HG03025 (cell line): Measurements from ENCODE around the gene RAB25.
"Not testable (repeated sequence)": the region's sequence is repeated elsewhere in the genome, so short reads cannot be mapped to it uniquely, and the experiment has no call there.

Experiments used
- ATAC-seq: cut with Tn5 transposase; IDR thresholded peaks from one replicate; pipeline ENCODE4 v1.9.1; 2021; ENCODE audit warnings: mild to moderate bottlenecking, moderate library complexity; ENCODE audit not compliant: unreplicated experiment, low FRiP score

The RAB25 gene

GRCh38 chr1:156114919-156115513 lies 54.1 kb downstream of the RAB25 start:
- no peak for ATAC-seq

DNA sequence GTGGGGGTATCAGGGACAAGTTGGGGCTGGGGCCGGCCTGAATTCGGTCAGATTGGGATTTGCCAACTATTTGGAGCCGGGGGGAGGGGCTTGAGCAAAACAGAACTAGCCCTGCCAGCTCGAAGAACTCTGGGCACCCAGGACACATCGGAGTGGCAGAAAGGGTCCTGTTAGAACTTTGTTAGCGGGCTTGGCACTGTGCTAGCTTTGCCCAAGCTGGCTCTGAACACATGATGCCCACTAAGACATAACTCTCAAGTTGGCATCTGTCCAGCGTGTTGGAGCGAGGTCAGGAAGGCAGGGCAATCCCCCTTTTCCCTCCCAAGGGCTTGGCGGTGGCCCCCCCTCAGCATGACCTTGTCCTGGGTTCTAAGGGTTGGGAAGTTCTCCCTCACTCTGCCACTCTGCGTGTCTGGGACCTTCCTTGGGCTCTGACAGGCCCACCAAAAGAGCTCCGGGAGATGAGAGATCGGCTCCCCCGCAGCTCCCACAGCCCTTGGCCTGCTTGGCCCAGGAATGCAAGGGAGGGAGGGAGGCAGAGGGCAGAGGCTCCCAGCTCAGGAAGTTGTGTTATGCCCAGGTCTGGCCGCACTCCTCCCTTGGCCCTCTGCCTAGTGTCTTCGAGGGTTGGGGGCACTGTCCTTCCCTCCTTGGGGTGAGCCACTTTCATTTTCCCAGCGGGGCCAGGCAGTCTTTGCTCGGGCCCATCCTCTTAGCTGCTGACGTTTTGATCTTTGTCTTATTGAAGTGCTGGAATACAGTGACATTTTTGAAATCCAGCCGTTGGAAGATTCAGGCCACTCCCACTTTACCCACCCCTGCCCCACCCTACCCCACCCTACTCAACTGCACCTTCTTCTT lies 54.8 kb downstream of the RAB25 start:
- no peak for ATAC-seq

DNA sequence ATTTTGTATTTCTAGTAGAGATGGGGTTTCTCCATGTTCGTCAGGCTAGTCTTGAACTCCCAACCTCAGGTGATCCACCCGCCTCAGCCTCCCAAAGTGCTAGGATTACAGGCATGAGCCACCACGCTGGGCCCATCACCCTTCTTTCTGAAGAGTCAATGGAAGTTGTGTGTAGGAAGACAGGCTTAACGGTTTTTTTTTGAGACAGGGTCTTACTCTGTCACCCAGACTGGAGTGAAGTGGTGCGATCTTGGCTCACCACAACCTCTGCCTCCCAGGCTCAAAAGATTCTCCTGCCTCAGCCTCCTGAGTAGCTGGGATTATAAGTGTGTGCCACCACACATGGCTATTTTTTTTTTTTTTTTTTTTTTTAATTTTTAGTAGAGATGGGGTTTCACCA lies 55.8 kb downstream of the RAB25 start:
- ATAC-seq: not testable (repeated sequence)

GRCh38 chr1:156117414-156118176 lies 56.6 kb downstream of the RAB25 start:
- no peak for ATAC-seq

DNA sequence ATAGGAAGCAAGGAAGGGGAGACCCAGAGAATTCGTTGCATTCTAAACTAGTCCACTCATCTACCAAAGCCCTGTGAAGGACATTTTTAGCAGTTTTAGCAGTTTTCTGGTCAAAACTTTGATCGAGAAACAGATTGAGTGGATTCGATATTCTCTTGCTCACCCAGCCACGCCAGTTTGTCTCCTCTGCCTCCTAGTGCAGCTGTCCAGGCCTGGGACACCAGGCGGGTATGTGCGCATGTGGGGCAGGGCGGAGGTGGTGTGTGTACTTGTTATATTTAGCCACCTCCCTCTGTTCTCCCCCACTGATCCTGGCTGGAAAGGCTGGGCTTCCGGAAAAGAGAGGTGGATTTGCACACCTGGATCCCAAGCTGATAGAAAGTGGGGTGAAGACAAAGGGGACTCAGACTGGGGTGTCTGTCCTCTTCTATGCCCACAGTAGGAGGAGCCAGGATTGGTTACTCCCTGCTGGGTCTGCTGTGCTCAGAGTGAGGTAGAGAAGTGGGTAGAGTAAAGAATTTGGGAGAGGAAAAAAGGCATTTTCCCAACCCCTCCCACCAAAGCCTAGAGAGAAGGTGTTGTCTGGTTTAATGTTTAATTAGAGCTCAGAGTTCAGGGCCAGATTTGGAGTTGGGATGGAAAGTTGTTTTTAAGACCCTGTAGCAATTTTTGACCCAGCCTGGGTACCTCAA lies 57.4 kb downstream of the RAB25 start:
- no peak for ATAC-seq

GRCh38 chr1:156119503-156120209 lies 58.7 kb downstream of the RAB25 start:
- ATAC-seq: no peak
